Neural cell (in vitro differentiated cells): ENCODE measurements around the gene PROC. TPM values are rescaled to one million over a fixed set of nuclear protein-coding genes. Genes with fewer than 3 reads are reported as not detected.

Source experiments
- H2AFZ ChIP-seq: fragments of 200-600, 300-800 bp; sonication (generic), shearing (Covaris generic); 2 replicates; pipeline ENCODE4 v1.6.0; 2014; ENCODE audit warnings: low read depth, mild to moderate bottlenecking, antibody characterized with exemption, low read length, moderate library complexity
- H3F3A ChIP-seq: fragments of 200-600 bp; shearing (Covaris generic); 2 replicates; pipeline ENCODE4 v1.6.1; 2016; ENCODE audit warnings: mild to moderate bottlenecking, moderate library complexity, mixed read lengths, antibody characterized with exemption, low read length; ENCODE audit not compliant: insufficient read depth, poor library complexity, severe bottlenecking
- H3K27ac ChIP-seq: fragments of 200-600, 300-800 bp; sonication (generic), shearing (Covaris generic); 2 replicates; pipeline ENCODE4 v1.5.1; 2014; ENCODE audit warnings: mild to moderate bottlenecking, low read length, moderate library complexity
- H3K27me3 ChIP-seq: fragments of 300-800, 200-600 bp; sonication (generic), shearing (Covaris generic); 2 replicates; pipeline ENCODE4 v1.6.0; 2014; ENCODE audit warnings: mild to moderate bottlenecking, low read depth, low read length, moderate library complexity; ENCODE audit not compliant: insufficient read depth
- H3K36me3 ChIP-seq: fragments of 300-800, 200-600 bp; sonication (generic), shearing (Covaris generic); 2 replicates; pipeline ENCODE4 v1.5.1; 2014; ENCODE audit warnings: mild to moderate bottlenecking, antibody characterized with exemption, low read length, moderate library complexity; ENCODE audit not compliant: insufficient read depth
- H3K4me2 ChIP-seq: fragments of 300-800, 200-600 bp; sonication (generic), shearing (Covaris generic); 2 replicates; pipeline ENCODE4 v1.6.0; 2014; ENCODE audit warnings: mild to moderate bottlenecking, low read length
- H3K4me3 ChIP-seq: fragments of 300-800, 200-600 bp; sonication (generic), shearing (Covaris generic); 2 replicates; pipeline ENCODE4 v1.5.1; 2014; ENCODE audit warnings: mild to moderate bottlenecking, low read length, moderate library complexity
- H3K79me2 ChIP-seq: fragments of 200-600 bp; shearing (Covaris generic); replicated peaks from 2 replicates; pipeline ENCODE4 v1.6.0; 2014; ENCODE audit warnings: mild to moderate bottlenecking, low read length, moderate library complexity; ENCODE audit not compliant: insufficient read depth
- H3K9ac ChIP-seq: fragments of 300-800, 200-600 bp; sonication (generic), shearing (Covaris generic); 2 replicates; pipeline ENCODE4 v1.6.1; 2016; ENCODE audit warnings: mild to moderate bottlenecking, low read length, mixed read lengths
- H3K9me2 ChIP-seq: fragments of 200-600 bp; shearing (Covaris generic); 2 replicates; pipeline ENCODE4 v1.6.1; 2016; ENCODE audit warnings: mild to moderate bottlenecking, low read length, mixed read lengths; ENCODE audit not compliant: insufficient read depth
- H3K9me3 ChIP-seq: fragments of 200-600, 300-800 bp; sonication (generic), shearing (Covaris generic); 2 replicates; pipeline ENCODE4 v1.6.1; 2016; ENCODE audit warnings: mild to moderate bottlenecking, mixed run types, low read length, moderate library complexity, mixed read lengths
- H4K20me1 ChIP-seq: fragments of 200-600 bp; shearing (Covaris generic); 2 replicates; pipeline ENCODE4 v1.6.1; 2016; ENCODE audit warnings: mild to moderate bottlenecking, mixed run types; ENCODE audit not compliant: insufficient read depth
- CTCF ChIP-seq: fragments of 450-650 bp; IDR thresholded peaks from 2 replicates; pipeline ENCODE4 v1.5.1; 2014; ENCODE audit warnings: antibody characterized with exemption, mild to moderate bottlenecking, moderate library complexity; ENCODE audit not compliant: poor library complexity, severe bottlenecking
- EP300 ChIP-seq: fragments of 450-650 bp; conservative IDR thresholded peaks from 2 replicates; pipeline ENCODE4 v1.6.1; 2014; ENCODE audit warnings: antibody characterized with exemption, mild to moderate bottlenecking, moderate library complexity; ENCODE audit not compliant: poor library complexity, severe bottlenecking
- EZH2 ChIP-seq: fragments of 200-600, 300-800 bp; shearing (Covaris generic), sonication (generic); IDR thresholded peaks from 2 replicates; pipeline ENCODE4 v1.6.1; 2014; ENCODE audit warnings: antibody characterized with exemption, low read length, borderline replicate concordance, mild to moderate bottlenecking; ENCODE audit not compliant: insufficient read depth, poor library complexity, severe bottlenecking
- MXI1 ChIP-seq: fragments of 450-650 bp; conservative IDR thresholded peaks from 2 replicates; pipeline ENCODE4 v1.6.1; 2014; ENCODE audit warnings: antibody characterized with exemption, mild to moderate bottlenecking; ENCODE audit not compliant: poor library complexity, severe bottlenecking
- POLR2AphosphoS5 ChIP-seq: IDR thresholded peaks from 2 replicates; pipeline ENCODE4 v1.6.1; 2012
- RAD21 ChIP-seq: fragments of 450-650 bp; conservative IDR thresholded peaks from 2 replicates; pipeline ENCODE4 v1.6.1; 2014; ENCODE audit warnings: antibody characterized with exemption, mild to moderate bottlenecking, moderate library complexity
- REST ChIP-seq: IDR thresholded peaks from 2 replicates; pipeline ENCODE4 v1.6.1; 2012; ENCODE audit warnings: borderline replicate concordance
- SMC3 ChIP-seq: fragments of 450-650 bp; conservative IDR thresholded peaks from 2 replicates; pipeline ENCODE4 v1.6.1; 2014; ENCODE audit warnings: antibody characterized with exemption, mild to moderate bottlenecking, moderate library complexity; ENCODE audit not compliant: poor library complexity
- TAF1 ChIP-seq: IDR thresholded peaks from 2 replicates; pipeline ENCODE4 v1.6.1; 2012; ENCODE audit warnings: low read depth
- polyA plus RNA-seq: library from polyadenylated mRNA; depleted of rRNA; stranded (reverse); fragments of >200 nt; gene quantifications from 2 replicates; pipeline ENCODE4 v1.2.3, GENCODE V29; 2014

Gene PROC
- polyA plus RNA-seq, 1 donor from 2014 or later, result 0.33 TPM

- H3K79me2 ChIP-seq, result no peaks in the 10 kb centered on the region
- no peak for TF ChIP-seq SMC3
- no peak for TF ChIP-seq RAD21
- no peak for TF ChIP-seq CTCF
- TF ChIP-seq POLR2AphosphoS5, result no peak
- no peak for TF ChIP-seq REST
- TF ChIP-seq EP300, result no peak
- no peak for TF ChIP-seq MXI1
- TF ChIP-seq EZH2, result no peak
- no peak for TF ChIP-seq TAF1
- H3K36me3 ChIP-seq, result no peaks in the 10 kb centered on the region
- H4K20me1 ChIP-seq, result no peaks in the 10 kb centered on the region
- H2AFZ ChIP-seq, result no peak overlapping the region
- H3K27me3 ChIP-seq, result no peaks in the 10 kb centered on the region
- no peak overlapping the region for H3K9ac ChIP-seq
- no peak overlapping the region for H3K4me2 ChIP-seq
- no peaks in the 10 kb centered on the region for H3F3A ChIP-seq
- H3K4me3 ChIP-seq, result no peak overlapping the region
- H3K9me3 ChIP-seq, result no peaks in the 10 kb centered on the region
- no peaks in the 10 kb centered on the region for H3K9me2 ChIP-seq
- no peak overlapping the region for H3K27ac ChIP-seq
These were observed 13.6 kb upstream of the PROC start for GRCh38 chr2:127404466-127405254.

DNA sequence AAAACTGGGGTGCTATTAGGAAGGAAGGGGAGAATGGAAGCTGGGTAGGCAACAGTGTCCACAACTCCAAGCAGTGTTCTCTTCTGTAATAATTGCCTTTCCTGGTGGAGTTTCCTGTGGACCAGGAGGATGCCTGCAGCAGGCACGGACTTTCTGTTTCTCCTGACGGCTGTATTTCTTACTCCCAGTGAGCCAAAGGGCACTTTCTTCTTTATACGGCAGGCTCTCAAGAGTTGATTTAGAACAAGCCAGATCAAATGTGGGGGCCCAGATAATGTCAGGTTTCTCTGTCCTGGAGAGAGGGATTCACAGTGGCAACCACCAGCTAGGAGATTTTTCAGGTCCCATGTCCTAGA, 13.0 kb upstream of the PROC start:
- Histone ChIP-seq H3K4me3 (no peak overlapping the region), H3K4me2 (no peak overlapping the region), H3K79me2 (no peaks in the 10 kb centered on the region), H2AFZ (no peak overlapping the region), H3K9me3 (no peaks in the 10 kb centered on the region), H4K20me1 (no peaks in the 10 kb centered on the region), H3K27ac (no peak overlapping the region), H3K36me3 (no peaks in the 10 kb centered on the region), H3F3A (no peaks in the 10 kb centered on the region), H3K9ac (no peak overlapping the region), H3K27me3 (no peaks in the 10 kb centered on the region), H3K9me2 (no peaks in the 10 kb centered on the region)
- TF ChIP-seq EZH2 (no peak), POLR2AphosphoS5 (no peak), SMC3 (no peak), RAD21 (no peak), TAF1 (no peak), EP300 (no peak), REST (no peak), MXI1 (no peak)
